ENCODE results near the gene ZNF778. TPM values are rescaled to one million over a fixed set of nuclear protein-coding genes. Genes with fewer than 3 reads are reported as not detected.

The ZNF778 gene
- total RNA-seq, 1 experiment from 2014 or later: 16.4 TPM

- Histone ChIP-seq H2BK120ac (ENCODE audit: low read depth, low read length, poor library complexity, severe bottlenecking) (no peak within 1 kb of the TSS), H4K8ac (replicated peaks; ENCODE audit: insufficient read length, low read depth, low read length) (no peak within 1 kb of the TSS), H4K20me1 (ENCODE audit: control insufficient read depth, insufficient read depth, insufficient read length) (no peaks in the 10 kb centered on the region), H3K79me2 (ENCODE audit: insufficient read depth, low read length) (no peaks in the 10 kb centered on the region), H2BK15ac (ENCODE audit: low read depth, low read length) (no peak within 1 kb of the TSS), H3K4ac (ENCODE audit: low read depth, low read length) (no peak within 1 kb of the TSS), H3K14ac (ENCODE audit: insufficient read depth, low read length) (no peak within 1 kb of the TSS; the same call in 1 of the 2 replicates), H3K9me3 (ENCODE audit: control insufficient read depth, low read depth, low read length) (no peaks in the 10 kb centered on the region), H2BK12ac (ENCODE audit: insufficient read length, low read depth, low read length) (no peak within 1 kb of the TSS), H4K5ac (ENCODE audit: insufficient read length, low read depth, low read length) (no peak within 1 kb of the TSS), H2AFZ (ENCODE audit: low read length) (no peak within 1 kb of the TSS), H3K79me1 (ENCODE audit: insufficient read depth, low read depth, low read length, poor library complexity, severe bottlenecking) (no peaks in the 10 kb centered on the region), H3K18ac (ENCODE audit: insufficient read length, low read depth, low read length) (no peak within 1 kb of the TSS), H4K91ac (ENCODE audit: insufficient read length, low read depth, low read length) (no peak within 1 kb of the TSS), H3K23ac (ENCODE audit: insufficient read length, low read depth, low read length) (no peak within 1 kb of the TSS), H2BK20ac (ENCODE audit: low read depth, low read length, poor library complexity, severe bottlenecking) (no peak within 1 kb of the TSS), H2BK5ac (ENCODE audit: insufficient read length, low read length) (no peak within 1 kb of the TSS), H2AK5ac (ENCODE audit: insufficient read length, low read length) (no peak within 1 kb of the TSS), H3K27ac (ENCODE audit: insufficient read length, low read depth, low read length) (no peak within 1 kb of the TSS), H3K9ac (ENCODE audit: extremely low read depth, insufficient read length, low read length) (no peak within 1 kb of the TSS), H3K4me1 (ENCODE audit: insufficient read depth, low read length) (no peaks in the 10 kb centered on the region), H3K23me2 (ENCODE audit: insufficient read length, low read depth, low read length, poor library complexity, severe bottlenecking) (peaks cover 8% of the 10 kb centered on the region), H3K27me3 (ENCODE audit: insufficient read depth, low read length) (peaks cover 7% of the 10 kb centered on the region; the same call in 1 of the 2 replicates), H3T11ph (ENCODE audit: low read length) (no peak within 1 kb of the TSS), H3K4me2 (ENCODE audit: insufficient read depth, insufficient read length, low read length) (peak within 1 kb of the TSS; percentile 39), H3K56ac (ENCODE audit: insufficient read length, low read depth, low read length) (no peak within 1 kb of the TSS)
- Mint-ChIP-seq H3K9me3 (peaks cover 5 to 6% of the 10 kb centered on the region in 2 experiments; a peak in 2 of 5 replicates), H3K27ac (no peak within 1 kb of the TSS), H3K4me3 (peak within 1 kb of the TSS; percentile 58 to 79), H3K4me1 (peaks cover 6 to 11% of the 10 kb centered on the region in 2 experiments; a peak in 2 of 4 replicates), H3K36me3 (ENCODE audit: insufficient read depth in 1 of 3, low read depth in 3 of 3) (no peaks in the 10 kb centered on the region; a peak in 1 of 7 replicates), H3K27me3 (ENCODE audit: low read depth) (peaks cover 54% of the 10 kb centered on the region)
- no CpG with 5 or more reads among the region's 28 CpGs for WGBS (ENCODE audit: extremely low coverage, insufficient read length, low lambda C conversion rate)
- no peak for TF ChIP-seq CTCF (conservative IDR thresholded peaks at IDR 0.05)
- DNase-seq: peak; percentile 42
Measured at GRCh38 chr16:89200124-89200849, 17.2 kb upstream of the ZNF778 start, which contains the start of gene SLC22A31. TSS of gene SLC22A31 (minus strand) at chr16:89200537. CDS start at chr16:89200501, 36 bp downstream.
